Measurements from ENCODE around the gene FMNL1.

- TF ChIP-seq CTCF (IDR thresholded peaks at IDR 0.05) (no peak), POLR2AphosphoS5 (IDR thresholded peaks at IDR 0.05) (no peak), POLR2A (IDR thresholded peaks at IDR 0.05) (no peak), EP300 (IDR thresholded peaks at IDR 0.05) (no peak)
These were observed 24.6 kb upstream of the FMNL1 start for GRCh38 chr17:45197108-45197507.

Measured in stomach (tissue), 4 donors.